PC-9 (cell line): Measurements from ENCODE around the gene GAPDHS. TPM values are rescaled to one million over a fixed set of nuclear protein-coding genes. Genes with fewer than 3 reads are reported as not detected.

Experiments
- BruUV-seq: library from RNA; stranded (reverse); fragments of 400-500 nt; replicated peaks from 2 replicates; lab custom pipeline; 2021; lab: Mats Ljungman, UMichigan
- CTCF ChIA-PET: fragments of 300-600 bp; sonication (Branson Sonifier 250); formaldehyde crosslinking; loops from one replicate; lab custom pipeline; 2022; ENCODE audit warnings: antibody characterized with exemption; lab: Charles Lee
- POLR2A ChIA-PET: fragments of 300-600 bp; sonication (Branson Sonifier 250); formaldehyde crosslinking; loops from one replicate; lab custom pipeline; 2022; ENCODE audit warnings: antibody characterized with exemption; ENCODE audit not compliant: unreplicated experiment; lab: Charles Lee
- DNase-seq, 2 experiments: peaks; one replicate each; pipeline versions ENCODE4 v3.0.0 to v3.0.0-alpha.2; 2015 to 2022; ENCODE audit warnings: mixed read lengths in 1 of 2
- H2AFZ ChIP-seq: fragments of 200-600 bp; sonication (generic); 2 replicates; pipeline ENCODE4 v1.8.1; 2017; ENCODE audit warnings: antibody characterized with exemption
- H3F3A ChIP-seq: fragments of 200-600 bp; sonication (generic); 2 replicates; pipeline ENCODE4 v1.8.1; 2017; ENCODE audit warnings: antibody characterized with exemption, mild to moderate bottlenecking, low read depth; ENCODE audit not compliant: insufficient read depth
- H3K27ac ChIP-seq: fragments of 200-600 bp; sonication (generic); 2 replicates; pipeline ENCODE4 v1.6.1; 2016; ENCODE audit warnings: mixed run types
- H3K27me3 ChIP-seq: fragments of 200-600 bp; sonication (generic); 2 replicates; pipeline ENCODE4 v1.6.1; 2016; ENCODE audit warnings: low read depth, mixed run types; ENCODE audit not compliant: insufficient read depth
- H3K36me3 ChIP-seq: fragments of 200-600 bp; sonication (generic); 2 replicates; pipeline ENCODE4 v1.6.1; 2016; ENCODE audit warnings: low read depth, mixed run types
- H3K4me1 ChIP-seq: fragments of 200-600 bp; sonication (generic); replicated peaks from 2 replicates; pipeline ENCODE4 v1.6.1; 2016; ENCODE audit warnings: mixed run types; ENCODE audit not compliant: insufficient read depth
- H3K4me2 ChIP-seq: fragments of 200-600 bp; sonication (generic); 2 replicates; pipeline ENCODE4 v1.6.1; 2017; ENCODE audit warnings: mixed run types
- H3K4me3 ChIP-seq: fragments of 200-600 bp; sonication (generic); 2 replicates; pipeline ENCODE4 v1.6.1; 2016; ENCODE audit warnings: mixed run types
- H3K79me2 ChIP-seq: fragments of 200-600 bp; sonication (generic); 2 replicates; pipeline ENCODE4 v1.6.1; 2017; ENCODE audit warnings: low read depth, mixed run types
- H3K9me2 ChIP-seq: fragments of 200-600 bp; sonication (generic); 2 replicates; pipeline ENCODE4 v1.8.1; 2017; ENCODE audit warnings: mild to moderate bottlenecking; ENCODE audit not compliant: insufficient read depth
- H3K9me3 ChIP-seq: fragments of 200-600 bp; sonication (generic); 2 replicates; pipeline ENCODE4 v1.8.1; 2016; ENCODE audit warnings: low read depth; ENCODE audit not compliant: insufficient read depth
- H4K20me1 ChIP-seq: fragments of 200-600 bp; sonication (generic); 2 replicates; pipeline ENCODE4 v1.8.1; 2017; ENCODE audit not compliant: insufficient read depth
- EZH2 ChIP-seq: fragments of 200-600 bp; sonication (generic); IDR thresholded peaks from 2 replicates; pipeline ENCODE4 v1.8.0; 2017; ENCODE audit warnings: antibody characterized with exemption, low read depth
- intact Hi-C: fragments of 100-400 bp; cut with micrococcal nuclease; formaldehyde crosslinking; loops from one replicate; pipeline ENCODE4 v1.10.0; 2022; ENCODE audit not compliant: unreplicated experiment
- total RNA-seq: library from RNA; stranded (reverse); gene quantifications from 2 replicates; pipeline ENCODE4 v1.2.3, GENCODE V29; 2021
- TF ChIP-seq, protein P1 (sequence below): fragments of 200-600 bp; sonication (generic); conservative IDR thresholded peaks from 2 replicates; pipeline ENCODE4 v1.6.1; 2017; ENCODE audit warnings: mixed run types, antibody characterized with exemption, mild to moderate bottlenecking, moderate library complexity

Gene GAPDHS
- total RNA-seq, 1 experiment from 2014 or later, result not detected

DNA sequence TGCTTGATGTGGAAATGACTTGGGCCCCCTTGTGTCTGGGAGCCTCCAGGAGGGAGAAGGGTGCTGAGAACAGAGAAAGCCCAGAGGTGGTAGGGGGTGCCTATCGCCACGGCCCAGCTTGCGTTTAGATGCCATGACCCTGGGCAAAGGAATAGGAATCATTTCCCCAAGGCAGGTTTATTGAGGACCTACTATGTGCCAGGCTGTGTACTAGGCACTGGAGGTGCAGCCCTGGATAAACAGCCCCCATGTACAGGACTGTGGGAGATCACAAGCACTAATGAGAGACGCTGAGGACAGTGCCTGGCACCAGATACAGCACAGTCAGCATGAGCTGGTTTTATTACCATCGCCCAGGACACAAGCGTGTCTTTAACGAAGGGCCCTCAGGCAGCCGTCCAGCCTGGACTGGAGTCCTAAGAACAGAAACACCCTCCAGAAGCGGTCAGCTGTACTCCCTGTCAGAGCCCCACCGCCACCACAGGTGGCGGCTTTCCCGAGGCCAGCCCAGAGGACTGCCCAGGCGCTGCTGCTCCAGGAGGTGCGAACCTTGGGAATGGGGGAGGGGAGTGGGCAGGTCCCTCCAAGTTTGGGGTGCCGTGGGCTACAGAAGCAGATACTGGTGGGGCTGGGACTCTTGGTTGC, 16.7 kb downstream of the GAPDHS start:
- no peaks in the 10 kb centered on the region; the same call in 1 of the 2 replicates for H3F3A ChIP-seq
- H3K27ac ChIP-seq, result no peak overlapping the region
- peaks cover 7% of the 10 kb centered on the region for H3K4me1 ChIP-seq
- H3K4me2 ChIP-seq, result no peak overlapping the region
- no peaks in the 10 kb centered on the region for H3K9me3 ChIP-seq
- H4K20me1 ChIP-seq, result no peaks in the 10 kb centered on the region; the same call in 1 of the 2 replicates
- intact Hi-C loops, result loop anchor here (1.0 to 5.0 kb wide), 3 partner anchors 92 to 382 kb away; partner anchors contain the start of gene ETV2
- TF ChIP-seq, protein P1, sequence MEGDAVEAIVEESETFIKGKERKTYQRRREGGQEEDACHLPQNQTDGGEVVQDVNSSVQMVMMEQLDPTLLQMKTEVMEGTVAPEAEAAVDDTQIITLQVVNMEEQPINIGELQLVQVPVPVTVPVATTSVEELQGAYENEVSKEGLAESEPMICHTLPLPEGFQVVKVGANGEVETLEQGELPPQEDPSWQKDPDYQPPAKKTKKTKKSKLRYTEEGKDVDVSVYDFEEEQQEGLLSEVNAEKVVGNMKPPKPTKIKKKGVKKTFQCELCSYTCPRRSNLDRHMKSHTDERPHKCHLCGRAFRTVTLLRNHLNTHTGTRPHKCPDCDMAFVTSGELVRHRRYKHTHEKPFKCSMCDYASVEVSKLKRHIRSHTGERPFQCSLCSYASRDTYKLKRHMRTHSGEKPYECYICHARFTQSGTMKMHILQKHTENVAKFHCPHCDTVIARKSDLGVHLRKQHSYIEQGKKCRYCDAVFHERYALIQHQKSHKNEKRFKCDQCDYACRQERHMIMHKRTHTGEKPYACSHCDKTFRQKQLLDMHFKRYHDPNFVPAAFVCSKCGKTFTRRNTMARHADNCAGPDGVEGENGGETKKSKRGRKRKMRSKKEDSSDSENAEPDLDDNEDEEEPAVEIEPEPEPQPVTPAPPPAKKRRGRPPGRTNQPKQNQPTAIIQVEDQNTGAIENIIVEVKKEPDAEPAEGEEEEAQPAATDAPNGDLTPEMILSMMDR, result no peak
- no peak for TF ChIP-seq EZH2
- 0 out of 2 replicates have a peak, but pooled peaks cover 6% of the 10 kb centered on the region for H3K36me3 ChIP-seq
- H3K9me2 ChIP-seq, result no peaks in the 10 kb centered on the region
- DNase-seq, result no peak
- H3K27me3 ChIP-seq, result no peaks in the 10 kb centered on the region
- BruUV-seq, result no TSS peak
- peaks cover 25% of the 10 kb centered on the region for H3K79me2 ChIP-seq
- no peak overlapping the region for H3K4me3 ChIP-seq
- ChIA-PET POLR2A (no interaction called here), CTCF (interaction anchor here (2.6 kb wide), 1 partner anchor 40 kb away, joined by 10 read pairs; no protein-coding TSS in a partner anchor)
- no peak overlapping the region for H2AFZ ChIP-seq

DNA sequence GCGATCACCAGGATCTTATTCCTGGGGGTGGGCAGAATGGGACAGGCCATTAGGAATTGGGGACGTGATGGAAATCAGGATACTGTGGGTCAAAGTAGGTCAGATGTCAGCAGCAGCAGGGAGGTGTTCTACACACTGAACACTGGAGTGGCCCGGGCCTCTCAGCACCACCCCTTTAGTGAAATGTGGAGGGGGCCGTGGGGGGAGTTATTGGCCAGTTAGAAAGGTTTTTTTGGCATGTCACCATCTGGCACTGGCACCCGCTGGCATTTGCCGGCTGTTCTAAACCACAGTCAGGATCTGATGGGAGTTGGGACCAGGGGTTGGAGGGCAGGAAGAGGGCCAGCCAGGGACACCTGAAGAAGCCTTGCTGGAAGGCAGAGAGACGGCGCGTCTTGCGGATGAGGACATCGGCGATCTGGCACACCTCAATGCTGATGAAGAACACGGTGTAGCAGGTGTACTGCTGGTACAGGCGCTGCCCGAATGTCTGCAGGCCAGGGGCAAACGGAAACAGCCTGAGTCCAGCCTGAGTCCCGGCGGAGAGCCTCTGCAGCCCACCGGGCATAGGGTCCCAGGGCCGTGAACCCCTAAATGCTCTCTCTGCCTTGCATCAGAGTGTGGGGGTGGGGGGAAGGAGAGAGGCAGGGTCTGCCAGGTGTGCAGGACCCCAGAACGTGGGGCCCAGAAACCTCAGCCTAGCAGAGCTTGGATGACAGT, 18.0 kb downstream of the GAPDHS start:
- Histone ChIP-seq H3K9me3 (no peaks in the 10 kb centered on the region), H3K79me2 (peaks cover 14% of the 10 kb centered on the region), H4K20me1 (no peaks in the 10 kb centered on the region; the same call in 1 of the 2 replicates), H3F3A (no peaks in the 10 kb centered on the region; the same call in 1 of the 2 replicates), H3K27me3 (no peaks in the 10 kb centered on the region), H3K9me2 (no peaks in the 10 kb centered on the region), H2AFZ (no peak overlapping the region), H3K4me3 (no peak overlapping the region), H3K27ac (no peak overlapping the region), H3K4me1 (peaks cover 7% of the 10 kb centered on the region), H3K4me2 (no peak overlapping the region), H3K36me3 (0 out of 2 replicates have a peak, but pooled peaks cover 6% of the 10 kb centered on the region)
- BruUV-seq, result no TSS peak
- no peak for DNase-seq
- intact Hi-C loops, result no loop called here
- TF ChIP-seq, protein P1, result no peak
- POLR2A ChIA-PET, result no interaction called here
- CTCF ChIA-PET, result no interaction called here

DNA sequence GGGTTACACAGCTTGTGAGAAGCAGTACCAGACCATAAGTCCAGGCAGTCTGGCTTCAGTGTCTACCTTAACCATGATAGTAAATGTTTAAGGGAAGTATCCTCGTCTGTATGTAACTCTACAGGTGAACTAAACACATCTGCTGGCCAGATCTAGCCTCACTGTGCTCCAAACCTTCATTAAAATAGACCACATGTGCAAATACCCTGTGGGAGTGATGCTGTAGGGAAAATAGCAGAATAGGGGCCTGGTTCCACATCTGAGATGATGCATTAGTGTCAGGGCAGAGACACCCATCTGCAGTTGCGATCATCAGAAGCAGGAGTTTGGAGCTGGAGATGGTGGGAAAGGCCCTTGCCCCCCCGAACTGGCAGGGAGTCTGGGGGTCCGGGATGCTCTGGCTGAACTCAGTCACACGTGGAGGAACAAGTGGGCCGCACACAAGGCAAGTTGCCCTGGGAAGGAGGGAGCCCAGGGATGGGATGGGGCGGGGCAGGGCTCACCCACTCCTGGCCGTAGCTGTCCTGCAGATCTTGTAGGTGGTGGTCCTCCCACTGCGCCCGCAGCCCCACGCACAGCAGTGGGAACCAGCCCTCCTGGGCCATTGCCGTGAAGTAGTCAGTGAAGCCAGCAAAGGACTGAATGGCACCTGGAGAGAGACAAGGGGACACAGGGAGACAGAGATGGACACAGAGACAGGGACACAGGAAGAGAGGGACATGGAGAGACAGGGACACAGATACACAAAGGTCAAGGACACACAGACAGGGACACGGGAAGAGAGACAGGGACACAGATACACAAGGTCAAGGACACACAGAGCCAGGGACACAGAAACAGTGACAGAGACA, 19.5 kb downstream of the GAPDHS start:
- POLR2A ChIA-PET, result no interaction called here
- Histone ChIP-seq H3K36me3 (0 out of 2 replicates have a peak, but pooled peaks cover 6% of the 10 kb centered on the region), H3K79me2 (no peaks in the 10 kb centered on the region), H3K4me2 (no peak overlapping the region), H3K9me2 (no peaks in the 10 kb centered on the region), H3K4me3 (no peak overlapping the region), H3K27me3 (no peaks in the 10 kb centered on the region), H2AFZ (no peak overlapping the region), H3F3A (no peaks in the 10 kb centered on the region; the same call in none of the 2 replicates), H3K4me1 (no peaks in the 10 kb centered on the region), H4K20me1 (no peaks in the 10 kb centered on the region; the same call in 1 of the 2 replicates), H3K27ac (no peak overlapping the region), H3K9me3 (no peaks in the 10 kb centered on the region)
- CTCF ChIA-PET, result no interaction called here
- no TSS peak for BruUV-seq
- intact Hi-C loops, result no loop called here
- no peak for TF ChIP-seq EZH2
- TF ChIP-seq, protein P1, result no peak
- no peak for DNase-seq
